GM13976 (cell line): ENCODE data around the gene FTCD.

Experiments
- DNase-seq: peaks from one replicate; pipeline ENCODE4 v3.0.0; 2012; ENCODE audit warnings: low spot score
- in situ Hi-C: fragments of 300-500 bp; cut with MboI; formaldehyde crosslinking; loops from one replicate; pipeline ENCODE4 v1.12.0; 2022; ENCODE audit warnings: low sequenced_read_pairs, mixed read lengths, inconsistent platforms; ENCODE audit not compliant: unreplicated experiment
- TF ChIP-seq, protein P1 (sequence below): IDR thresholded peaks from 2 replicates; pipeline ENCODE4 v1.5.1; 2012; ENCODE audit warnings: borderline replicate concordance, mild to moderate bottlenecking; ENCODE audit not compliant: insufficient read depth; ENCODE audit errors: extremely low read depth, missing control alignments, control extremely low read depth

FTCD gene

DNA sequence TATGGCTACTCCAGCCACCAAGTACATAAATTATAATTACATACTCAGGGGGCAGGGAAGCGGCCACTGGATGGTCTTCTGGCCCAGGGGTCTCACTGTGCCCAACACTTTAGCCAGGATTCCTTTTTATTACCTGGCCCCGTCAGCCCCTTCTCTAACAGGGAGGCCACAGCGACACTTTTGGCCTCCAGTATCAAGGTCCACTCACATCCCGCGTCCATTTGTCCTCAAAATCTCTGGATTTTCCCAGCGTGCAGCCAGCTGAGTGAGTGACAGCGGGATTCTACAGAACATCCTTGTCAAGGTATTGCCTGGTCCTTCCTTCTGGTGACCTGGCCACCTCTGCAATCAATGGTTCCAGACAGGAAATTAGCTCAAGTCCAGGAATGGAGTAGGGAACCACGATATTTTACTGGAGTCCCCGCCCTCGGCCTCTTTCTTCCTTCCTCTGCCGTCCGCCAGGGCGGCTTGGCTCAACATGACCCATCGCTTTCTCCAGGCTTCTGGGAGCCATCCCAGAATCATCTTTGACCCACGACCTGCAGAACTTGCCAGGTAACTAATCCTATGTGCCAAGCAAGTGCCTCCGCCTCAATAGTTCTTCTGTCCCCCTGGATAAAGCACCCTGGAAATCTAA is 60.2 kb downstream of the FTCD start:
- in situ Hi-C loops = no loop called here
- TF ChIP-seq, protein P1, sequence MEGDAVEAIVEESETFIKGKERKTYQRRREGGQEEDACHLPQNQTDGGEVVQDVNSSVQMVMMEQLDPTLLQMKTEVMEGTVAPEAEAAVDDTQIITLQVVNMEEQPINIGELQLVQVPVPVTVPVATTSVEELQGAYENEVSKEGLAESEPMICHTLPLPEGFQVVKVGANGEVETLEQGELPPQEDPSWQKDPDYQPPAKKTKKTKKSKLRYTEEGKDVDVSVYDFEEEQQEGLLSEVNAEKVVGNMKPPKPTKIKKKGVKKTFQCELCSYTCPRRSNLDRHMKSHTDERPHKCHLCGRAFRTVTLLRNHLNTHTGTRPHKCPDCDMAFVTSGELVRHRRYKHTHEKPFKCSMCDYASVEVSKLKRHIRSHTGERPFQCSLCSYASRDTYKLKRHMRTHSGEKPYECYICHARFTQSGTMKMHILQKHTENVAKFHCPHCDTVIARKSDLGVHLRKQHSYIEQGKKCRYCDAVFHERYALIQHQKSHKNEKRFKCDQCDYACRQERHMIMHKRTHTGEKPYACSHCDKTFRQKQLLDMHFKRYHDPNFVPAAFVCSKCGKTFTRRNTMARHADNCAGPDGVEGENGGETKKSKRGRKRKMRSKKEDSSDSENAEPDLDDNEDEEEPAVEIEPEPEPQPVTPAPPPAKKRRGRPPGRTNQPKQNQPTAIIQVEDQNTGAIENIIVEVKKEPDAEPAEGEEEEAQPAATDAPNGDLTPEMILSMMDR = no peak
- no peak for DNase-seq

DNA sequence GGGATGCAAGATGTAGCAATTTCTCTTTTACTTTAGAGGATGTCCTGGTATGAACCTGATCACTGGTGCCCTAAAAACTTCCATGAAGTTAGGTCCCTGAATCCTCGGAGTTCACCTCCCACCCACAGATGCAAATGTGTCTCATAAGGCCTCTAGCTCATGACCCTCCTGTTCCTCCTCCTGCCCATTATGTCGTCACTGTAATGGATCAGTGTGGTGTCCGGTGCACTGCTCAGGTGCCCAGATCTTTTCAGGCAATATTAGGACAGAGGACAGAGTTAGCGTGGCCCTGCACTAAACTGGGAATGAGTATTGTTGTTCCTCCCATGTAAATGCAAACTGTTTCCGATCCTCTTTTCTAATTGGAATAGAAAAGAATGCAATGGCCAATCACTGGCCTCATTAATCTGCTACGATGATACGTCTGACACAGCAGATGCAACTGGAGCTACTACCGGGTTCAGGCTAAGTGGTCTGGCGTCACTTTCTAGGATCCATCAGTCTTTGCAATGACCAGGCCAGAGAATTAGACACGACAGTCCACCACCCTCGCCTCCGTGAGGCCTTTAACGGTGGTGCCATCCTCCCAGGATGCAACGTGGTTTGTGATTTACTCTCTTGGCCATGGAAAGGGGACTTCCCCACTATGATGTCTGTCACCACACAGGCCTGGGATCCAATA is 60.8 kb downstream of the FTCD start:
- in situ Hi-C loops = no loop called here
- TF ChIP-seq, protein P1 = no peak
- no peak for DNase-seq

DNA sequence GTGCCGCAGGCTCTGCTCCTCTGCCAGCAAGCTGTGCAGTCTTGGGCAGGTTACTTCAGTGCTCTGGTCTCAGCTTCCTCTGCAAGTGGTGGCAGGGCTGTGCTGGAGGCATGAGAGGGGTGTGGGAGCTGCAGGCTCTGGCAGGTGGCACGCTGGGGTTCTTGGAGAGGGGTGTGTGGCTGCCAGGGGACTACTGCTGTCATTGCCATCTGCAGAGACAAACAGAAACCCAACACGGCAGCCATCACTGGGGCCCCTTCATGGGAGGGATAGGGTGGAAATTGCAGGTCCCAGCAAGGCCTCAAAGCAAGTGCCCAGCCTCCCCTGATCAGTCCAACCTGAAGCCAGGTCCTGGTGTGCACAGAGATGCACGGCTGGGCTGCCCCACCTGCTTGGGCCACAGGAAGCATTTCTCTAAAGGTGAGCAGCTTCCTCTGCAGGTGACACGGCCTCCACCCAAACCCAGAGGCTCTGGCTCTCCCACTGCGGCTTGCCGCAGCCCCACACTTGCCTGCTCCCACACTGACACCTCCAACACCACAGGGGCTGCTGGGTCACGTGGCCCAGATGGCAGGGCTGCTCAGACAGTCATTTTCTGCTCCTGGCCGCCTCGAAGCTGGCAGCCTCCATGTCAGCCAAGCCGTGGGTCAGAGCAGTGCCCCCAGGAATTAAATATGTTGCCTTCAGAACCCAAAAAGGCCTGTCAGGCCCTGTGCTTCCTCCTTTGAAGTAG is 61.5 kb downstream of the FTCD start:
- DNase-seq = no peak
- in situ Hi-C loops = no loop called here
- TF ChIP-seq, protein P1 = no peak

DNA sequence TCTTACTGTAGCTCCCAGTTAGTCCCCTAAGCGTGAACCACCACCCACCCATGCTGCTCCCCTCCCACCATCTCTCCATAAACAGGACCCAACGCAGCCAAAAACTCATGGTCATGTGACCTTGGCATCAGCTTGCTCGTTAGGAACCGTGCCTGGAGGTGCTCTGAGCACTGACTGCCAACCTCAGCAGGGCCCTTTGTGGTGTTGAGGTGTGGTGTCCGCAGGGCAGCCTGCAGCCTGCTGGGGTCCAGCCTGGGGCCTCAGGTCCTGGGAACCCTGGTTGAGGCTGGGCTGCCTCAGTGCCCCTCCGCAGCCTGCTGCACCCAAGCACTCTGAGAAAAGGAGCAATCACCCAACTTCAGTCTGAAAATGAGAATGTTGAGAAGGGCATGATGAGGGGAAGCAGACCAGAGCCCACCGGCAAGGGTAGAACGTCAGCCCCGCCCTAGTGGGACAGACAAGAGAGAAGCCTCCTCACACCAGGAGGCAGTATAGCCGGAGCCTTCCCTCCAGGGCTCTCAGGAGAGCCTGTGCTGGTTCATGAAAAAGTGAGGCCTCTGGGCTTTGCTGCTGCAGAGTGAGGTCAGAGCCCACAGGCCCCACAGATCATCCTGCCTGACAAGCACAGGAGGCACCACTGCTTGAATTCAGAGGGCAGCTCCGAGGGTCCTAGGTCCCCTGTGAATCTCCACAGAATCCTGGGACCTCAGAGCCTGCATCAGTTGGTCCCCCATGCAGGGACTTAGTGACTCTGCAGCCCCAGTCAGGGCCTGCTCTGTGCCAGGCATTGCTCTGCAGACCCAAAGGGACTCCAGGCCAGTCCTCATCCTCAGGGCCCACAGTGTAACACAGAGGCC is 62.3 kb downstream of the FTCD start:
- DNase-seq = no peak
- TF ChIP-seq, protein P1 = no peak

DNA sequence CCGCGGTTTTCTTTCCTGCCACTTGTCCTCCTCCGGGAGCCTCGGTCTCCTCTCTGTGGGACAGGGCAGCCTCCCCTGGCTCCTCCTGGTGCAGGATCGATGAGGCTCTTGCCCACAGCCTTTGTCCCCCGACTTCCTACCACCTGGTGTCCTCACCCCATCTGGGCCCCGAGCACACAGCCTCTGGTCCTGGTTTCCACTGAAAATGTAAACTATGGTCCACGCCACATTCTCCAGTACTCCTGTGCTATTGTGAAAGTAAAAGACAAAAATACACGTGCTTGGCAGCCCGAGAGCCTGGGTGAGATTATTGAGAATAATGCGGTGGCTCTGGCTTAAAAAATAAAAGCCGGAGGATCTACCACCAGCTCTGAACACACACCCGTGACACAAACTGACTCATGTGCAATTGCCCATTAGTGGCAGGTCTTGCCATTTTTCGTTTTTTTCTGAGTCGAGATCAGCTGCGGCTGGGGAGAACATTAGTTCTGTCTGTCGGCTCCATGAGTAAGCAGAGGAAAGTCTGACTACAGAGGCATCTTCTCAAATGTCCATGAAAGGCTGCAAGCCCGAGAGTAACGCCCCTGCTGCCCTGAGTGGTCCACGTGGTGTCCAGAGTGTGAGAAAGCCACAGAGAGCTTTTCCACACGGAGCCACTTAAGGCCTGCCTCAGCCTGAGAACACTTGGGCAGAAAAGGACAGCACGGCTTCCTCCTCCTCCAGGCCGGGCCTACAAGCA is 63.2 kb downstream of the FTCD start:
- TF ChIP-seq, protein P1 = no peak
- no peak for DNase-seq
- in situ Hi-C loops = no loop called here

More for the DNA sequence above, 62.3 kb downstream of the FTCD start:
- in situ Hi-C loops = no loop called here
